Epithelial cell of umbilical artery (primary cell): ENCODE results near the gene ANXA1. TPM values are rescaled to one million over a fixed set of nuclear protein-coding genes. Genes with fewer than 3 reads are reported as not detected.

ENCODE experiments used
- total RNA-seq: library from RNA; depleted of rRNA; stranded (reverse); fragments of >200 nt; gene quantifications from 2 replicates; pipeline ENCODE4 v1.2.3, GENCODE V29; 2014

ANXA1 gene
- total RNA-seq: 543 and 684 TPM in 2 replicates

DNA sequence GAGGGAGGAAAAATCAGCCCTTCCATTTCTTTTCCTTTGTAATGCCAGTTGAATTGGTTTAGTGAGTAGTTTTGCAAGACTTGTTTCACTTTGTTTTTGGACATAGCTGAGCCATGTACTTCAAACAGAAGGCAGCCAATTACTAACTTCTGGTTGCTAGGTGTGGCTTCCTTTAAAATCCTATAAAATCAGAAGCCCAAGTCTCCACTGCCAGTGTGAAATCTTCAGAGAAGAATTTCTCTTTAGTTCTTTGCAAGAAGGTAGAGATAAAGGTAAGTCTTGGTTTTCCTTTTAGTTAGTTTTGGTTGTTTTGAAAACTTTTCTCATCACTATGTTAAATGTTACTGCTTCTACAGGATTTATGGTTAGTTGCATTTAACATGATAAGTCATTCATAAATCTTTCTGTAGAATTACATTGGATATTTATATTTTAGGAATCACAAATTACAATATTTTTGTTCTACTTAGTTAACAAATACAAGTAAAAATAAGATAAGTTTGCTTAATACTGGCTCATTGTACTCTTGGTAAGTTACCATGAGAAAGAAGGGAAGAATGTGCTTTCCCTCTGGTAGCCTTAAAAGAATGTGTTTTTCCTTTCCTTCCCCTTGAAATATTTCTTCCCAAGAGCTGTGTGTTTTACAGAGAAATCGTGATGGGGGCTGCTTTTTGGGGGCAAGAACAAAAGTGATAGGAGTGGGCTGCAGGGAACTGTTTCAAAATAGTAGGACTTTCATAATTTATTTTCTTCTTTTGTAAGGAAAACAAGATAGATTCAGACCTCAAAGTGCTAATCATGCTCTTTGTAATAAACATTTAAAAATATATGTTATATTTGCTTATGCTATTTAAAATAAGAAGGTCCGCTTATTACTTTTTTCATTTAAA is at the start of gene ANXA1:
TSS of gene ANXA1 (plus strand) at position 213 of the 890 bp plus-strand sequence. CDS start 6,671 bp downstream, outside the sequence.

Other genes starting within 250 kb of the ANXA1 start
- gene ALDH1A1, start 198.8 kb upstream of the ANXA1 start, total RNA-seq: 124 and 155 TPM in 2 replicates